GM23338 (cell line): ENCODE data around the gene ARL2. TPM values are rescaled to one million over a fixed set of nuclear protein-coding genes. Genes with fewer than 3 reads are reported as not detected.

Source experiments
- ATAC-seq: fragments of 200-7000 bp; cut with Tn5 transposase; 3 replicates; pipeline ENCODE4 v1.9.1; 2020
- DNase-seq: peaks from one replicate; pipeline ENCODE4 v3.0.0-alpha.2; 2015; ENCODE audit warnings: low spot score
- H2AFZ ChIP-seq: fragments of 200-600 bp; sonication (generic); 2 replicates; pipeline ENCODE4 v1.8.0; 2016; ENCODE audit warnings: antibody characterized with exemption, mild to moderate bottlenecking, moderate library complexity
- H3F3A ChIP-seq: fragments of 200-600 bp; sonication (generic); replicated peaks from 2 replicates; pipeline ENCODE4 v1.8.0; 2017; ENCODE audit warnings: antibody characterized with exemption, mixed run types, low read depth
- H3K27ac ChIP-seq: fragments of 200-600 bp; sonication (generic); 2 replicates; pipeline ENCODE4 v1.6.1; 2016; ENCODE audit warnings: low read depth
- H3K27me3 ChIP-seq: fragments of 200-600 bp; sonication (generic); 2 replicates; pipeline ENCODE4 v1.8.0; 2016; ENCODE audit warnings: mild to moderate bottlenecking, mixed run types, moderate library complexity; ENCODE audit not compliant: insufficient read depth
- H3K36me3 ChIP-seq: fragments of 200-600 bp; sonication (generic); 2 replicates; pipeline ENCODE4 v1.8.0; 2016; ENCODE audit warnings: mild to moderate bottlenecking; ENCODE audit not compliant: insufficient read depth
- H3K4me1 ChIP-seq: fragments of 200-600 bp; sonication (generic); 2 replicates; pipeline ENCODE4 v1.8.0; 2016; ENCODE audit warnings: mild to moderate bottlenecking, moderate library complexity; ENCODE audit not compliant: insufficient read depth
- H3K4me2 ChIP-seq: fragments of 200-600 bp; sonication (generic); 2 replicates; pipeline ENCODE4 v1.7.1; 2017; ENCODE audit warnings: mixed run types
- H3K4me3 ChIP-seq: fragments of 200-600 bp; sonication (generic); 2 replicates; pipeline ENCODE4 v1.6.1; 2016; ENCODE audit warnings: mixed run types
- H3K79me2 ChIP-seq: fragments of 200-600 bp; sonication (generic); replicated peaks from 2 replicates; pipeline ENCODE4 v1.8.0; 2017; ENCODE audit warnings: mild to moderate bottlenecking; ENCODE audit not compliant: insufficient read depth
- H3K9me2 ChIP-seq: fragments of 200-600 bp; sonication (generic); 2 replicates; pipeline ENCODE4 v1.8.0; 2017; ENCODE audit not compliant: insufficient read depth
- H4K20me1 ChIP-seq: fragments of 200-600 bp; sonication (generic); replicated peaks from 2 replicates; pipeline ENCODE4 v1.8.0; 2017; ENCODE audit warnings: mild to moderate bottlenecking; ENCODE audit not compliant: insufficient read depth
- H3K27ac Mint-ChIP-seq: 2 replicates; pipeline ENCODE4 v1.8.0; 2020; ENCODE audit warnings: inconsistent platforms, mild to moderate bottlenecking, moderate library complexity, mixed read lengths
- H3K27me3 Mint-ChIP-seq: 3 replicates; pipeline ENCODE4 v1.8.0; 2022; ENCODE audit warnings: low read depth, mild to moderate bottlenecking, moderate library complexity, mixed read lengths, inconsistent platforms; ENCODE audit not compliant: insufficient read depth, poor library complexity
- H3K36me3 Mint-ChIP-seq: 3 replicates; pipeline ENCODE4 v1.8.0; 2021; ENCODE audit warnings: low read depth, mild to moderate bottlenecking, inconsistent platforms, moderate library complexity, mixed read lengths
- H3K4me1 Mint-ChIP-seq: 3 replicates; pipeline ENCODE4 v1.8.0; 2020; ENCODE audit warnings: mild to moderate bottlenecking, inconsistent platforms, mixed read lengths
- H3K4me3 Mint-ChIP-seq: 3 replicates; pipeline ENCODE4 v1.8.0; 2021; ENCODE audit warnings: moderate library complexity, mild to moderate bottlenecking, inconsistent platforms, mixed read lengths
- H3K9me3 Mint-ChIP-seq: 3 replicates; pipeline ENCODE4 v1.8.0; 2020; ENCODE audit warnings: moderate library complexity, mild to moderate bottlenecking, inconsistent platforms, mixed read lengths
- CTCF ChIP-seq, 2 experiments: fragments of 200-600 bp in 1 of 2; sonication (generic) in 1 of 2; conservative IDR thresholded peaks; 2 replicates each; pipeline versions ENCODE4 v1.5.1 to v1.6.1; 2016 to 2017; ENCODE audit warnings: antibody characterized with exemption in 2 of 2, low read depth in 2 of 2, mild to moderate bottlenecking in 2 of 2, moderate library complexity in 1 of 2
- ETS1 ChIP-seq: IDR thresholded peaks from 2 replicates; pipeline ENCODE4 v1.6.1; 2016; ENCODE audit warnings: antibody characterized with exemption
- EZH2phosphoT487 ChIP-seq: fragments of 200-600 bp; sonication (generic); IDR thresholded peaks from one replicate; pipeline ENCODE4 v1.8.1; 2018; ENCODE audit warnings: antibody characterized with exemption; ENCODE audit not compliant: unreplicated experiment
- POLR2AphosphoS5 ChIP-seq: IDR thresholded peaks from 2 replicates; pipeline ENCODE4 v1.6.1; 2016; ENCODE audit warnings: antibody characterized with exemption, low read depth
- STAT1 ChIP-seq: IDR thresholded peaks from one replicate; pipeline ENCODE4 v1.6.1; 2016; ENCODE audit warnings: antibody characterized with exemption; ENCODE audit not compliant: unreplicated experiment
- ZNF114 ChIP-seq: fragments of 250-450 bp; sonication (Bioruptor Pico); IDR thresholded peaks from 2 replicates; pipeline ENCODE4 v1.5.0; 2020; ENCODE audit warnings: mild to moderate bottlenecking, moderate library complexity
- ZNF462 ChIP-seq: fragments of 250-450 bp; sonication (Bioruptor Pico); IDR thresholded peaks from 2 replicates; pipeline ENCODE4 v1.5.0; 2020; ENCODE audit warnings: mild to moderate bottlenecking, moderate library complexity
- polyA plus RNA-seq: library from polyadenylated mRNA; unstranded; fragments of >200 nt; fragmentation: Nextera tagmentation; extraction: Ambion mirVana; gene quantifications from 2 replicates; pipeline ENCODE4 v1.2.1, GENCODE V29; 2016
- total RNA-seq: library from RNA; depleted of rRNA; stranded (reverse); fragments of >200 nt; shearing (Covaris generic); gene quantifications from 2 replicates; pipeline ENCODE4 v1.2.3, GENCODE V29; 2014

The ARL2 gene
- total and polyA plus RNA-seq, 2 experiments from 2014 or later = 193 to 236 TPM

- no peak for ATAC-seq
Observed at GRCh38 chr11:65021003-65021402, 7.0 kb downstream of the ARL2 start.

More at GRCh38 chr11:65021003-65021402, 7.0 kb downstream of the ARL2 start:
- no peak for DNase-seq
- peaks cover 9% of the 10 kb centered on the region for H3K27me3 Mint-ChIP-seq
- no peak overlapping the region for H3K4me3 Mint-ChIP-seq
- no peak overlapping the region for H3K4me2 ChIP-seq
- no peaks in the 10 kb centered on the region for H3F3A ChIP-seq
- 0 out of 2 replicates have a peak, but pooled peaks cover 2% of the 10 kb centered on the region for H4K20me1 ChIP-seq
- H3K27me3 ChIP-seq = no peaks in the 10 kb centered on the region
- H3K4me3 ChIP-seq = no peak overlapping the region
- no peaks in the 10 kb centered on the region for H3K79me2 ChIP-seq
- H3K4me1 ChIP-seq = no peaks in the 10 kb centered on the region
- H3K36me3 ChIP-seq = no peaks in the 10 kb centered on the region
- peaks cover 42% of the 10 kb centered on the region for H3K36me3 Mint-ChIP-seq
- no peaks in the 10 kb centered on the region; the same call in 2 of the 3 replicates for H3K9me3 Mint-ChIP-seq
- H3K9me2 ChIP-seq = no peaks in the 10 kb centered on the region
- TF ChIP-seq STAT1 (no peak), ZNF114 (CRISPR knock-in tag) (no peak), ETS1 (no peak), ZNF462 (CRISPR knock-in tag) (no peak), POLR2AphosphoS5 (no peak), CTCF (conservative IDR thresholded peaks at IDR 0.05; ENCODE audit: low read depth in 2 of 2) (no peak), EZH2phosphoT487 (no peak)
- no peak overlapping the region for H2AFZ ChIP-seq
- no peak overlapping the region for H3K27ac ChIP-seq
- no peak overlapping the region for H3K27ac Mint-ChIP-seq
- H3K4me1 Mint-ChIP-seq = peaks cover 6% of the 10 kb centered on the region; the same call in 1 of the 3 replicates
